Measurements from ENCODE around the gene SOX12.

Gene SOX12

GRCh38 chr20:297098-297924 lies 28.0 kb upstream of the SOX12 start, which contains the start of gene ZCCHC3:
Gene ZCCHC3, plus strand, starts transcription at chr20:297570. Its CDS starts 17 bp downstream, at chr20:297587.
- peak; percentile 91 for DNase-seq (ENCODE audit: extremely low read depth, low read depth)
- peak; percentile 11 for TF ChIP-seq CTCF (IDR thresholded peaks at IDR 0.05; ENCODE audit: low read depth, low read length)

GRCh38 chr20:297925-298775 lies 27.2 kb upstream of the SOX12 start:
- no peak for DNase-seq (ENCODE audit: extremely low read depth, low read depth)
- no peak for TF ChIP-seq CTCF (IDR thresholded peaks at IDR 0.05; ENCODE audit: low read depth, low read length)

GRCh38 chr20:298776-299391 lies 26.5 kb upstream of the SOX12 start:
- TF ChIP-seq CTCF (IDR thresholded peaks at IDR 0.05; ENCODE audit: low read depth, low read length): no peak
- DNase-seq (ENCODE audit: extremely low read depth, low read depth): no peak

GRCh38 chr20:300345-300990 lies 24.9 kb upstream of the SOX12 start:
- no peak for DNase-seq (ENCODE audit: extremely low read depth, low read depth)
- TF ChIP-seq CTCF (IDR thresholded peaks at IDR 0.05; ENCODE audit: low read depth, low read length): no peak

GRCh38 chr20:301886-302848 lies 23.2 kb upstream of the SOX12 start:
- TF ChIP-seq CTCF (IDR thresholded peaks at IDR 0.05; ENCODE audit: low read depth, low read length): no peak
- no peak for DNase-seq (ENCODE audit: extremely low read depth, low read depth)

- no peak for TF ChIP-seq CTCF (IDR thresholded peaks at IDR 0.05; ENCODE audit: low read depth, low read length)
- DNase-seq (ENCODE audit: extremely low read depth, low read depth): no peak
These were observed 19.6 kb upstream of the SOX12 start for GRCh38 chr20:305745-306144.
